Measurements from ENCODE around the gene TUBA3C.

DNA sequence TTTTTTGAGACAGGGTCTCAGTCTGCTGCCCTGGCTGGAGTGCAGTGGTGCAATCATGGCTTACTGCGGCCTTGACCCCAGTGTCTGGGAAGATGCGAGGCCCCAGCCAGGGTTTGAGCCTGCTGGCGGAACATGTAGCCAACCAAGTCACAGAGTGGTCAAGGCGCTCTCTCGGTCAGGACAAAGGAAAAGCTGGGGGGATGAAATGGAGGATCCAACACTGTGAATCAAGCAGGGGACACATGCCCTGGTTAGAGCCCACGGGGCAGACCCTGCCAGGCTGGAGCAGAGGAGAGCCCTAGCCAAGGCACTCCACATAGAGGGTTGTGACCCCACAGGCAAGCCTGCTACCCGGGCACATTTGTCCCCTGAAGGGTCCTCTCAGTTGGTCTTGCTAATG lies 10.1 kb downstream of the TUBA3C start:
- TF ChIP-seq, protein P1, sequence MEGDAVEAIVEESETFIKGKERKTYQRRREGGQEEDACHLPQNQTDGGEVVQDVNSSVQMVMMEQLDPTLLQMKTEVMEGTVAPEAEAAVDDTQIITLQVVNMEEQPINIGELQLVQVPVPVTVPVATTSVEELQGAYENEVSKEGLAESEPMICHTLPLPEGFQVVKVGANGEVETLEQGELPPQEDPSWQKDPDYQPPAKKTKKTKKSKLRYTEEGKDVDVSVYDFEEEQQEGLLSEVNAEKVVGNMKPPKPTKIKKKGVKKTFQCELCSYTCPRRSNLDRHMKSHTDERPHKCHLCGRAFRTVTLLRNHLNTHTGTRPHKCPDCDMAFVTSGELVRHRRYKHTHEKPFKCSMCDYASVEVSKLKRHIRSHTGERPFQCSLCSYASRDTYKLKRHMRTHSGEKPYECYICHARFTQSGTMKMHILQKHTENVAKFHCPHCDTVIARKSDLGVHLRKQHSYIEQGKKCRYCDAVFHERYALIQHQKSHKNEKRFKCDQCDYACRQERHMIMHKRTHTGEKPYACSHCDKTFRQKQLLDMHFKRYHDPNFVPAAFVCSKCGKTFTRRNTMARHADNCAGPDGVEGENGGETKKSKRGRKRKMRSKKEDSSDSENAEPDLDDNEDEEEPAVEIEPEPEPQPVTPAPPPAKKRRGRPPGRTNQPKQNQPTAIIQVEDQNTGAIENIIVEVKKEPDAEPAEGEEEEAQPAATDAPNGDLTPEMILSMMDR (IDR thresholded peaks at IDR 0.05; ENCODE audit: poor library complexity, severe bottlenecking): no peak
- TF ChIP-seq, protein P2, sequence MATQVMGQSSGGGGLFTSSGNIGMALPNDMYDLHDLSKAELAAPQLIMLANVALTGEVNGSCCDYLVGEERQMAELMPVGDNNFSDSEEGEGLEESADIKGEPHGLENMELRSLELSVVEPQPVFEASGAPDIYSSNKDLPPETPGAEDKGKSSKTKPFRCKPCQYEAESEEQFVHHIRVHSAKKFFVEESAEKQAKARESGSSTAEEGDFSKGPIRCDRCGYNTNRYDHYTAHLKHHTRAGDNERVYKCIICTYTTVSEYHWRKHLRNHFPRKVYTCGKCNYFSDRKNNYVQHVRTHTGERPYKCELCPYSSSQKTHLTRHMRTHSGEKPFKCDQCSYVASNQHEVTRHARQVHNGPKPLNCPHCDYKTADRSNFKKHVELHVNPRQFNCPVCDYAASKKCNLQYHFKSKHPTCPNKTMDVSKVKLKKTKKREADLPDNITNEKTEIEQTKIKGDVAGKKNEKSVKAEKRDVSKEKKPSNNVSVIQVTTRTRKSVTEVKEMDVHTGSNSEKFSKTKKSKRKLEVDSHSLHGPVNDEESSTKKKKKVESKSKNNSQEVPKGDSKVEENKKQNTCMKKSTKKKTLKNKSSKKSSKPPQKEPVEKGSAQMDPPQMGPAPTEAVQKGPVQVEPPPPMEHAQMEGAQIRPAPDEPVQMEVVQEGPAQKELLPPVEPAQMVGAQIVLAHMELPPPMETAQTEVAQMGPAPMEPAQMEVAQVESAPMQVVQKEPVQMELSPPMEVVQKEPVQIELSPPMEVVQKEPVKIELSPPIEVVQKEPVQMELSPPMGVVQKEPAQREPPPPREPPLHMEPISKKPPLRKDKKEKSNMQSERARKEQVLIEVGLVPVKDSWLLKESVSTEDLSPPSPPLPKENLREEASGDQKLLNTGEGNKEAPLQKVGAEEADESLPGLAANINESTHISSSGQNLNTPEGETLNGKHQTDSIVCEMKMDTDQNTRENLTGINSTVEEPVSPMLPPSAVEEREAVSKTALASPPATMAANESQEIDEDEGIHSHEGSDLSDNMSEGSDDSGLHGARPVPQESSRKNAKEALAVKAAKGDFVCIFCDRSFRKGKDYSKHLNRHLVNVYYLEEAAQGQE (IDR thresholded peaks at IDR 0.05; ENCODE audit: borderline replicate concordance): no peak
- no peak for TF ChIP-seq MXI1 (conservative IDR thresholded peaks at IDR 0.05; ENCODE audit: poor library complexity, severe bottlenecking)
- TF ChIP-seq TAF1 (IDR thresholded peaks at IDR 0.05; ENCODE audit: low read depth): no peak
- no peak for TF ChIP-seq SMC3 (conservative IDR thresholded peaks at IDR 0.05; ENCODE audit: poor library complexity)
- TF ChIP-seq POLR2AphosphoS5 (IDR thresholded peaks at IDR 0.05): no peak
- TF ChIP-seq RAD21 (conservative IDR thresholded peaks at IDR 0.05): no peak
